GM18498 (cell line): ENCODE measurements around the gene CDK11B.
A peak's percentile ranks its signal among the peaks of the same experiment; 100 is the strongest.
"Not testable (repeated sequence)": the region's sequence is repeated elsewhere in the genome, so short reads cannot be mapped to it uniquely, and the experiment has no call there.

Experiments
- ATAC-seq: cut with Tn5 transposase; IDR thresholded peaks from one replicate; pipeline ENCODE4 v1.9.1; 2021; ENCODE audit warnings: mild to moderate bottlenecking, moderate library complexity; ENCODE audit not compliant: unreplicated experiment

CDK11B gene

DNA sequence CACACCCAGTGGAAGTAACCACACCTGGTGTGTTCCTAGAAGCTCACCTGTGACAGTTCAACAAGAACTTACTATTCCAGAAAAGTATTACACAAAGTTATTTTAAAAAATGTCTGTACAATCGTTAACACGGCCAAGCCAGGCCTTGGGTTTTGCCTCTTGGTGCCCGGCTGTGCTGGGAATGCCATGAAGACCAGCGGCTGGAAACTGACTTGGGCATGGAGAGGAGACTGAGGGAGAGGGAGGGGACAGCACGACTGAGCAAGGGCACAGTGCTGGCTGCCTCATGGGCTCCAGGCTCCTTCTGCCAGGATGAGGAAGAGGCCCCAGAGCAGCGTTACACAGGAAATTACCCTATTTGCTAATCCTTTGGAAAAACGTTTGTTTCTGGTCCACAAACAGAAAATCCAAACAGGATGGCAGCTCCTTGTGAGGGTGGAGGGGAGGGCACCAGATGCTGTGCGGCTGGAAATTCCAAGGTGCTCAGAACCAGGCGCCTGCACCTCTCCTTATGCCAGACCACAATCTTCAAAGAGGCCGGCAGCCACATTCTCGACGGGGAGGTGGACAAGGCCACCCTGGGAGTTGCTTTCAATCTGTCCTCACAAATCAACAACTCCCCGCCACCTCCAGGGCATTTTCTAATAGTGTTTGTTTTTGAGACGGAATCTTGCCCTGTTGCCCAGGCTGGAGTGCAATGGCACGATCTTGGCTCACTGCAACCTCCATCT is 4.2 kb upstream of the CDK11B start:
- ATAC-seq: not testable (repeated sequence)

DNA sequence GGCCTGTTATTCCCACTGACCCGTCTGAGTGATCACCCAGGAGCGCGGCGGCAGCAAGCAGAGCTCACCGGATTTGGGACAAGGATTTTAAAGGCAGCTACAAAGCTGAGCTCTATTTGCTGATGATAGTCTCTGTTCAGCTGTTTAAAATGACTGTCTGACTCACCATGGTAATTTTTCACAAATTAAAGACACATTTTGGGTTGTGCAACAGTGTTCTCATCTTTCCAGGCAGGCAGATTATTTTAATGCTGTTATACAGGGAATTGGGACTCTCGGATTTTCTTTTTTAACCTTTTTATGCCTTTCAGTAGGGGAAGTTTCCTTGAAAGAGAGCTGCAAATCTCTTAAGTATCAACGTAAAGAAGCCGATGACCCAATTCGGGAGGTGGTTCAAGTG is 3.6 kb upstream of the CDK11B start:
- not testable (repeated sequence) for ATAC-seq

DNA sequence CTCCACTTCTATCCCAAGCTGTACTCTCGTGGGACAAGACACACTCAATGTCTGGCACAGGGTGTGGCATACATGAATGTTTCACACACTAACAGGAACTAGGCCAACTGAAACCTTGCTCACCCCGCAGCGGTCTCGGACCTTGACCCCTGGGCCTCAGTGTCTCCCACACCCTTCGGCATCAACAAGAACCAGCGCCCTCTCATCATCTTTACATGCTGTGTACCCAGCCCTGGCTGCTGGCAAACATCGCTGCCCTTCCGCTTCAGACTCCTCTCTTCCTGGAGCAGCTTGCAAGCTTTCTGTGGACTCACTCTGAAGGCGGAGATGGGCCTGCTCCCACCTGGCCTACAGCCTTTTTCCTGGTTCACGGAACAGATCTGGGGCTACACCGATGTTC is 10.5 kb downstream of the CDK11B start:
- not testable (repeated sequence) for ATAC-seq

DNA sequence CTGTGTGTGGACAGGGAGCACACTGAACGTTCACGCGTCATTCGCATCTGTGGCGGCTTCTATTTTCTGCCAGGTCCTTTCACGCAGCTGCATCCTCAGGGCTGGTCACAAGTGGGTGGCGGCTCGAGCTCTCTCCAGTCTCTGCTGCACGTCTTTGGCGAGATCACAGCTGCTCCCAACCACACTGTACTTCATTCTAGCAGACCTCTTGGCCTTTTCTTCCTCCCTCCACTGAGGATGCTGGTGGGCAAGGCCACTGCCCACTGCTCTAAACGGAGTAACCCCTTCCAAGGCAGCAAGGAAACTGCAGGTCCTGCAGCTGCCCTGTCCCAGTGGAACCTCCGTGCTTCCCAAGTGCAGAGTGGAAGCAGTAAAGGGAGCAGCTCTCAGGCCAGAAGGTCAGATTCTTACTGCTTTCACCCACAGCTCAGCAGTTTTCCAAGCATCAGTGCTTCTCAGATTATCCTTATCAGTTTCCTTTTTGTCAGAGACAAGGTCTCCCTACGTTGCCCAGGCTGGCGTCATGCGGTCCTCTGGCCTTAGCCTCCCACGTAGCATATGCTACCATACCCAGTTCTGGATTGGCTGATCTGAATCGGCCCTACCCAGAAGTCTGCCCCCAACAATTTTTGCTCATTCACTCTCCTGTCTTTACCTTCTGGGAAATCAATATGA is 11.1 kb downstream of the CDK11B start:
- ATAC-seq: not testable (repeated sequence)

DNA sequence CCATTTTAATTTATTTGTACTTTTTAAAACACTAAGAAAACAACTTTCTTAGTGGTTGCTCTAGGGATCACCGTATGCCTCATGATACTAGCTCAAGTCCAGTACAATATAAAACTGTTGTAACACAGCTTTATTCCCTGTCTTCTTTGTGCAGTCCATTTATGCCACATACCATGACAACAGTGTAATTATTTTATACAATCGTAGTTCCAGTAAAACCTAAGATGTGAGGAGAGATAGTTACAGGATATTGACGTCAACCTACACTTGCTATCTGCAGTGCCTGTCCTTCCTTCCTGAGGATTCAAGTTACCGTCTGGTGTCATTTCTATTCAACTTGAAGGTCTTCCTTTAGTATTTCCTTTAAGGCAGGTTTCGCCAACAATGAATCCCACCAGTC is 12.5 kb downstream of the CDK11B start:
- not testable (repeated sequence) for ATAC-seq

DNA sequence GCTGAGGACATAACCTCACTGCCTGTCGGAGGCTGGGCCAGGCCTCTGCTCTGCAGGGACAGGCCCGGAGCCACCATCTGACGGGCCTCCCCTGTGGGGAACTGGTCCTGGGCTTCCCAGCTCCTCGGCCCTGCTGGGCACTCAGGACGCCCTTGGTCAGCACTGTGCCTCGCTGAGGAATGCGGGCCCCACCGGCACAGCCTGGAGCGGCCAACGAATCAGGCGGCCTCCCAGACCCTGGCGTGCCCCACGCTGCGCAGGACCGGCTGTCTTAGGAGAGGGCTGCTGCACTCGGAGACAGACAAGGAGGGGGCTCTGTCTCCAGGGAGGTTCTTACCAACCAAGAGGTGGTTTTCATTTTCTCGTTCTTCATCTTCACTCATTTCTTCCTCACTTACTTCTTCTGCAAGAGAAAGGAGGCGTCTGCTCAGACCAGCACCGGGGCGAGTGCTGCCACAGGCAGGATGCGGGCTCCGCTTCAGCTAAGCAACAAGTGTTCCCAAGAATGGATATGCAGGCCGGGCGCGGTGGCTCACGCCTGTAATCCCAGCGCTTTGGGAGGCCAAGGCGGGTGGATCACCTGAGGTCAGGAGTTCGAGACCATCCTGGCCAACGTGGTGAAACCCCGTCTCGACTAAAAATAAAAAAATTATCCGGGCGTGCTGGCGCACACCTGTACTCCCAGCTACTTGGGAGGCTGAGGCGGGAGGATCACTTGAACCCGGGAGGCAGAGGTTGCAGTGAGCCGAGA is 17.9 kb downstream of the CDK11B start:
- ATAC-seq: not testable (repeated sequence)

DNA sequence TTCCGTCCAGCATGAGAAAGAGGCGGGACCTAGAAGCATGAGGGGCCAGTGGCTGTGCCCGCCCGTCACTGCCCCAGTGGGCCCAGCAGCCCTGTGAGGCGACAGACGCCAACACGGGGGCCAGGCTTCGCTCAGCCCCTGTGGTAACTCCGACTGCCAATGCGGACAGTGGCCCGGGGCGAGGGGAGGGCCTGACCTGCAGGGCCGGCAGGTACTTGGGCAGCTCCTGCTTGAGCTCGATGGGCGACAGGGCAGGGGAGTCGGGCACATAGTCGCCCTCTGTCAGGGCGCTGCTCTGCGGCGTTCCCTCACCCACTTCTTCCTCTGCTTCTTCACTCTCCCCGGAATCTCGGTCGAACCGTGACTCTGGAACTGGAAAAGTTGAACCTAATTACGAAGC is 18.7 kb downstream of the CDK11B start:
- not testable (repeated sequence) for ATAC-seq

DNA sequence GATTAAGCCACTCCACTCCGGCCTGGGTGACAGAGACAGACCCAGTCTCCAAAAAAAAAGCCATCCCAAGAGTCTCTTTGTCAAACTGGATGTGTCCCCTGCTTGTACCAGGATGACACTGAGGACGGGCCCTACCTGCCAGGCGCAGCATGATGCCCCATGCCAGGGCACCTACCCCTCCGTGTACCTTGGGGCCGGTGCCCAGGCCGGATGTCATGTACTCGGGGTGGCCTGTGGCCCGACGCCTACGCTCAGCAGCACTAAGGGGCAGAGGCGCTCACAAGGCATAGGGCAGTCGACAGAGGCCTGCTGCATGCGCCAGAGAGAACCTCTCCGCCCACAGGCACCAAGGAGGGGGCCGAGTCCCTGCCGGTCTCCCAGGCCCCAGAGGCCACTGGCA is 19.4 kb downstream of the CDK11B start:
- not testable (repeated sequence) for ATAC-seq

DNA sequence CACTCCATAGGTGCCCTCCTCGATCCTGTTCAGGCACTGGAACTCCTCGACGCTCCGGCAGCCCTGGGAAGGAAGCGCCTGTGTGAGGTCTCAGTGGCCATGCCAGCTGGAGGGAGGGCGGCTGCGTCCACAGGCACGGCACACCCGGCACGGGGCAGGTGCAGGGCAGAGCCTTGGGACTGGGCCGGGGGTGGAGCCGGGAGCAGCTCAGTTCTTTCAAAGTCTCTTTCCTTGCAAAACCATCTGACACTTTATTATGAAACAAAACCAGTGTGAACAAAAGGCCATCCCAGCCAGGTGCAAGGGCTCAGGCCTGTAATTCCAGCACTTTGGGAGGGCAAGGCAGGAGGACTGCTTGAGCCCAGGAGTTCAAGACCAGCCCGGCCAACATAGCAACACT is 20.3 kb downstream of the CDK11B start:
- not testable (repeated sequence) for ATAC-seq

DNA sequence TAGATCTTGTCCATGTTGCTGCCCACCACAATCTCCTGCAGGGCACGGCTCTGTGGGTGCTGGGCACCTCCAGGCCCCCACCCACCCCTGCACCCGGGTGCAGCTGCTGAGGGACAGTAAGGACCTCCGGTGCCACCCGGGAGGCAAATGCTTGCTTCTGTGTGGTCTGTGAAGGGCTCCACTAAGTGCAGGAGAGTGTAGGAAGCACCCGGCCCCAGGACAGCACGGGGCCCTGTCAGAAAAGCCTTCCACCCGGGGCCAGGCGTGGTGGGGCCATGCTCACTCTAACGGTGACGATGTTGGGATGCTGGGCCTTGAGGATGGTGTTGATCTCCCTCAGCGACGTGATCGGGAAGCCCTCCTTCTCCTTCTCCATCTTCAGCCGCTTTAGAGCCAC is 21.3 kb downstream of the CDK11B start:
- ATAC-seq: not testable (repeated sequence)

DNA sequence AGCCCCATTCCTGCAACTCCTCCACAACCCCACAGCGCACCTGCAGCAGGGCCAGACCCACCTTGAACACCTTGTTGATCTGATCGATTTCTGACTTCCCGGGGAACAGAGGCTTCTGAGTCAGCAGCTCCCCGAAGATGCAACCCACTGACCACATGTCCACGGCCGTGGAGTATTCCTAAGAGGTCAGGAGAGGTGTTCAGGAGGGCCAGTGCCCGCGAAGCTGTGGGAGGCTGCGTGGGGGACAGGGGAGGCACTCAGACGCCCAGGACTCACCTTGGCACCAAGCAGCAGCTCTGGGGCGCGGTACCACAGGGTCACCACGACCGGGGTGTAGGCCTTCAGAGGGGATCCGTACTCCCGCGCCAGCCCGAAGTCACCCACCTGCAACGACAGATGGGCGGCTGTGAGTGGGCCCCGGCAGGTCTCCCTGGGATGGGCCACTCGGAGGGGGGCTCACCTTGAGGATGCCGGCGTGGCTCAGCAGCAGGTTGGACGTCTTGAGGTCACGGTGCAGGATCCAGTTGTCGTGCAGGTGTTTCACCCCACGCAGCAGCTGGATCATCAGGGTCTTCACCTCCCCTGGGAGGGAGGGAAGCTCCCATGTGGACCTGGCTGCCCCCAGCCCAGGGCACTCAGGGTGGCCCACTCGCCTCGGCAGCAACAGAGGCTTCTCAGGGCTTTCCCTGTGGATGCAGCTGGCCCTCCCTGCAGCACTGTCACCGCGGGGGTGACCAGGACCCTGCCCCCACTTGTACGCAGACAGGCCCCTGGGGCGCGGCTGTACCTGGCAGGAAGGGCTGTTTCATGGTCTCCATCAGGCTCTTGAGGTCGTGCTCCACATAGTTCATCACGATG is 22.0 kb downstream of the CDK11B start:
- not testable (repeated sequence) for ATAC-seq

DNA sequence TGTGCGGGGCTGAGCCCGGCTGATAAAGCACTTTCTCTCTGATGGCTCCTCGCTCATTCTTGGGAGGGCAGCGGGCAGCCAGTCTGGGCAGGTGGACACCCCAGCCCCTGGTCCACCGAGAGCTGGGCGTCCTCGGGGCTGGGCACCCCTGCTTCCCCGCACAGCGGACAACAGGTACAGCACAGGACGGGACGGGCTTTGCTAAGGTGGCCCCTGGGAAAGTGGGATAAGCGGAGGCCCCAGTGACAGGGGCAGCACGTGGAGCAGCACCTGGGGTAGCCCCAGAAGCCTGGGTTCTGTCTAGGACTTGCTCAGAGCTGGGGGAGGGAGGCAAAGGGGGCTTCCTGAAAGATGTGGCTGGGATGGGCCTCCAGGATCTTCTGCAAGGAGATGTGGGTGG is 24.2 kb downstream of the CDK11B start:
- not testable (repeated sequence) for ATAC-seq

DNA sequence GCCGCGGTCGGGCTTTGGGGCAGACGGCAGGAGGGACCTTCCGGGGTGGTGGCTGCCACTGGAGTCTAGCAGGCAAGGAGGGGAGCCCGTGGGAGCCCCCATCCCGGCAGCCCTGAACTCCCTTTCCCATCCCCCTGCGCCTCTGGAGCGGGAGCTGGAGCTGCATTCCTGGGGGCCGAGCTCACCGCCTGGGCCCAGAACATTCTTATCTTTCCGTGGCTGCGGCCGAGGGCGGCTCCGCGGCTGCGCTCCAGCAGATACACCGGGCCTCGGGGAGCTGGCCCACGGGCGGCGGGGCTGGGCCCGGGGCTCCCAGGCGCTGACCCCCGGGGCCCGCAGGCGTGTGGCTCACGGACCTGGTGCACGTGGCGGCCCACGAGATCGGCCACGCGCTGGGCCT is 25.4 kb downstream of the CDK11B start:
- ATAC-seq: not testable (repeated sequence)

DNA sequence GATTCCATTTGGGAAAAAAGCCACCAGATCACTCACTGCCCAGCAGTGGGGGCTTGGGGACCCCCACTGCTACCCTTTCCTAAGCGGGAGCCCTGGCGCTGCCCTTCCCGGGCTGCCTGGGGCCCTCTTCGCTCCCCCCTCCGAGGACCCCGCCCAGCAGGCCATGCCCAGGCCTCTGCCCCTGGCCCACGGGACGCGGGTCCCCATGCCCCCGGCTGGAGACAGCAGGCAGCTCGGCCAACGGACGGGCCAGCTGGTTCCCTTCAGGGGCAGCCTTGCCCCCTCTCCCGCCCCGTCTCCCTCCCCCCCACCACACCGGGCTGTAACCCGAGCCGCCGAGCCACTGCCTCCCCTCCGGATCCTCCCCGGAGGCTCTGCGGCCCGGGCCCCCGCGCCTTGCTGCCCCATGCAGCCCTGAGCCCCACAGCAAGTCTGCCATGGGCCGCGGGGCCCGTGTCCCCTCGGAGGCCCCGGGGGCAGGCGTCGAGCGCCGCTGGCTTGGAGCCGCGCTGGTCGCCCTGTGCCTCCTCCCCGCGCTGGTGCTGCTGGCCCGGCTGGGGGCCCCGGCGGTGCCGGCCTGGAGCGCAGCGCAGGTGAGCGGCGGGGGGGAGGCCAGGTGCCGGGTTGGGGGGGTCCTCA is 26.9 kb downstream of the CDK11B start, which contains the start of gene MMP23B:
Gene MMP23B, plus strand, starts transcription at position 392 of the 639 bp plus-strand sequence. Its CDS starts 46 bp downstream, at position 438.
- ATAC-seq: no peak

DNA sequence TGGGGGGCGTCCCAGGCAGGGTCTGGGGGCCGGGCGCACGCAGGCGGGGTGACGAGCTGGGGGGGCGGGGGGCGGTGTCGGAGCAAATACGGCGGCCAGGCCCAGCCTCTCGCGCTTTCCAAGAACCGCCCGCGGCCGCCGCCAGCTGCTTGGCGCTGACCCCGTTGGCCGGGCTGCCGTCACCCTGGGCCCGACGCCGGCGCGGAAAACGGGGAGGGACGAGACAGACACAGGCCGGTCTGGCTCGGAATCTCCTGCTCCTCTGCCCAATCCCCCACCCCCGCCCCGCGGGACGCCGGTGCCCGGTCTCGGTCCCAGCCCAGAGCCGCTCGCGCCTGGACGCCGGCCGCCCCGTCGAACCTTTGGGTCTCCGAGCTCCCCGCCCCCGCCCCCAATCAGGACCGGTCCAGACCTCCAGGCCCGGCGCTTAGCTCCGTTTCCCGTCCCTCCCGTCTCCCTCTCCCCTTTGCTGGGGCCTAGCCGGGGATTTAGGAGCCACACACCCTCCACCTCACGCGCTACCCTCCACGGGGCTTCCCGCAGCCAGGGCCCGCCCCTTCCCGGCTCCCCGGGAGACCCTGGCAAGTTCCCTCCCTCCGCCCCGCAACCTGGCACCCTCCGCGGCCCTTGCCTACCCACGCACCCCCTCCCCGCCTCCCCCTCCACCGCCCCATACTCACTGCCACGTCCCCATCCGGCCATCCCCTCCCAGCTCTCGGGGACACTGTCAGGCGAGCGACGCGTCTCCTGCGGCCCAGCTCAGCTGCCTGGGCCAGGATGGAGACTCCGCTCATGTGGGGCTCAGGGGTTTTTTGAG is 27.6 kb downstream of the CDK11B start:
- ATAC-seq: no peak

DNA sequence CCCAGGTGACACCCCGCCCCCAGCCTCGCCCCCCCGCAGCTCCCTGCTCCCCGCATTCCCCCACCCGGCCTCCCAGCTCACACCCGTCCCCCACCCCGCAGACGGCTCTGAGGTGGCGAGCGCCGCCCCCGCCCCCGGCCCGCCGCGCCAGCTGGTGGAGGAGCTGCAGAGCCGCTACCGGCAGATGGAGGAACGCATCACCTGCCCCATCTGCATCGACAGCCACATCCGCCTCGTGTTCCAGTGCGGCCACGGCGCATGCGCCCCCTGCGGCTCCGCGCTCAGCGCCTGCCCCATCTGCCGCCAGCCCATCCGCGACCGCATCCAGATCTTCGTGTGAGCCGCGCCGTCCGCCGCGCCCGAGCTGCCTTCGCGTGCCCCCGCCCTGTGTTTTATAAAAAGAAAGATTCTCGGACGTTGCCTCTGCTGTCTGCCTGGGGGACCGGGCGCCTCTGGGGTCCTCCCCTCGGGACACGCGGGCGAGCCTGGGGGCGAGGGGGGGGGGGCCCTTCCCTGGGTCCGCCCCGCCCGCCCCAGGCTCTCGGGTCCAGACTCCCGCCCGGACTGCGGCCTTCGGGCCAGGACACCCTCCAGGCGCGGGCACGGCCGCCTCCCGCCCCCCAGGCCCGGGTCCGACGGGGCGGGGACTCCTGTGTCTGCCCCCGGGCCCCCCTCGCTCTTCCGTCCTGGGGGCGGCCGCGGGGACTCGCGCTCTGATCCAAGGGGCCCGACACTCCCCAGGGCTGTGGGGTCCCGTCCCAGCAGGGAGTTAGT is 28.4 kb downstream of the CDK11B start:
- ATAC-seq: peak; percentile 57

DNA sequence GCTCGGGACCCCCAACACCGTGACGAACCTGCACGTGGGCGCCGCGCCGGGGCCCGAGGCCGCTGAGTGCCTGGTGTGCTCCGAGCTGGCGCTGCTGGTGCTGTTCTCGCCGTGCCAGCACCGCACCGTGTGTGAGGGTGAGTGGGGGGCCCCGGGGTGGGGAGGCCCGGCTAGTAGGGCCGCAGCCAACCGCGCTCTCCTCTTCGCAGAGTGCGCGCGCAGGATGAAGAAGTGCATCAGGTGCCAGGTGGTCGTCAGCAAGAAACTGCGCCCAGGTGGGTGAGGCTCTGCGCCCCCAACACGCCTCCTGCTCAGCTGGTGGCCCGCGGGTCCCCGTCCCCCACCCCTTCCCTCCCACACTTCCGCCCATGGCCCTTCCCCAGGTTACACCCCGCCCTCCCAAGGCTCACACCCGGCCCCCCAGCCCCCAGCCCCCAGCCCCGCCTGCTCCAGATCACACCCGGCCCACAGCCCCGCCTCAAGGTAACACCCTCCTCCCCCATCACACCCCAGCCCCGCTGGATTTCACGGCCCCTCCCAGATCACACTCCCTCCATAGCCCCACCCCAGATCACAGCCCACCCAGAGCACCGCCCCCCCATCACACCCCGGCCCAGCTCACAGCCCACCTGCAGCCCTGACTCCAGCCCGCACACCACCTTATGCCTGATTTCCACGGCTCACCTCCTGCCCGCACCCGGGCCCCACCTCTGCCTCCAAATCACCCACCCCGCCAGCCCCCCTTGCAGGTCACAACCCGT is 29.2 kb downstream of the CDK11B start:
- no peak for ATAC-seq
